Uterus (tissue), 4 donors: ENCODE measurements around the gene MBD5. TPM values are rescaled to one million over a fixed set of nuclear protein-coding genes. Genes with fewer than 3 reads are reported as not detected.

Source experiments
- DNase-seq, 2 donors: peaks; one replicate each; pipeline ENCODE4 v3.0.0-alpha.2; 2019 to 2020
- H3K27ac ChIP-seq, 2 donors: fragments of 200-600 bp; sonication (generic); 1 replicate in 1 of 2; 2 replicates in 1 of 2; pipeline ENCODE4 v1.5.1; 2016 to 2018
- H3K27me3 ChIP-seq, 2 donors: fragments of 200-600 bp; sonication (generic); one replicate each; pipeline ENCODE4 v1.5.1; 2018 to 2019; ENCODE audit warnings: control low read depth in 1 of 2
- H3K36me3 ChIP-seq, 2 donors: fragments of 200-600 bp; sonication (generic); one replicate each; pipeline ENCODE4 v1.5.1; 2019; ENCODE audit warnings: control low read depth in 1 of 2
- H3K4me1 ChIP-seq, 2 donors: fragments of 200-600 bp; sonication (generic); one replicate each; pipeline ENCODE4 v1.5.1; 2018 to 2019; ENCODE audit warnings: control low read depth in 1 of 2
- H3K4me3 ChIP-seq, 2 donors: fragments of 200-600 bp; sonication (generic); 1 replicate in 1 of 2; 2 replicates in 1 of 2; pipeline ENCODE4 v1.5.1; 2018 to 2019; ENCODE audit warnings: mild to moderate bottlenecking in 1 of 2
- H3K9me3 ChIP-seq, 2 donors: fragments of 200-600 bp; sonication (generic); one replicate each; pipeline ENCODE4 v1.5.1; 2019; ENCODE audit warnings: control low read depth in 1 of 2
- CTCF ChIP-seq, 4 experiments: fragments of 200-600 bp in 2 of 4; fragments of 450-650 bp in 2 of 4; sonication (generic) in 2 of 4; IDR thresholded peaks; one replicate each; pipeline ENCODE4 v1.5.1; 2016 to 2019; ENCODE audit warnings: antibody characterized with exemption in 4 of 4, mild to moderate bottlenecking in 2 of 4, moderate library complexity in 1 of 4
- POLR2A ChIP-seq, 2 donors: fragments of 450-650 bp; IDR thresholded peaks; one replicate each; pipeline ENCODE4 v1.6.1; 2016; ENCODE audit warnings: antibody characterized with exemption in 2 of 2, mild to moderate bottlenecking in 1 of 2, moderate library complexity in 1 of 2
- intact Hi-C: fragments of 100-400 bp; cut with DNase I; formaldehyde crosslinking; loops from one replicate; pipeline ENCODE4 v1.15.1; 2023; ENCODE audit warnings: low total_unique reads
- total RNA-seq, 4 donors: library from RNA; depleted of rRNA in 3 of 4; stranded (reverse); fragments of >200 nt in 3 of 4; gene quantifications; one replicate each; pipeline versions ENCODE4 v1.1.0 to v1.2.4, GENCODE V29; 2014 to 2023
- donor health status: DM: yes; HTN: yes; CAD: no.

Gene MBD5
- total RNA-seq, 4 donors from 2014 or later: 17.4 to 77.9 (median 51.5) TPM

- no peak for DNase-seq
- Histone ChIP-seq H3K4me1 (no peaks in the 10 kb centered on the region), H3K4me3 (no peak overlapping the region), H3K9me3 (peaks cover 0 to 7% of the 10 kb centered on the region in 2 donors), H3K27me3 (no peaks in the 10 kb centered on the region), H3K36me3 (no peaks in the 10 kb centered on the region), H3K27ac (no peak overlapping the region)
- TF ChIP-seq CTCF (IDR thresholded peaks at IDR 0.05) (no peak), POLR2A (IDR thresholded peaks at IDR 0.05) (no peak)
- intact Hi-C loops: no loop called here
Observed at GRCh38 chr2:148218326-148219075, 197.6 kb downstream of the MBD5 start.

GRCh38 chr2:148221166-148221565 lies 200.3 kb downstream of the MBD5 start:
- intact Hi-C loops: no loop called here
- H3K9me3 ChIP-seq: peaks cover 0 to 7% of the 10 kb centered on the region in 2 donors
- no peak overlapping the region for H3K27ac ChIP-seq
- DNase-seq: no peak
- no peaks in the 10 kb centered on the region for H3K27me3 ChIP-seq
- no peak overlapping the region for H3K4me3 ChIP-seq
- TF ChIP-seq CTCF (IDR thresholded peaks at IDR 0.05): no peak
- no peak for TF ChIP-seq POLR2A (IDR thresholded peaks at IDR 0.05)
- no peaks in the 10 kb centered on the region for H3K36me3 ChIP-seq
- H3K4me1 ChIP-seq: no peaks in the 10 kb centered on the region

GRCh38 chr2:148221926-148222325 lies 201.0 kb downstream of the MBD5 start:
- Histone ChIP-seq H3K4me3 (no peak overlapping the region), H3K36me3 (no peaks in the 10 kb centered on the region), H3K27ac (no peak overlapping the region), H3K4me1 (no peaks in the 10 kb centered on the region), H3K27me3 (no peaks in the 10 kb centered on the region), H3K9me3 (peaks cover 0 to 7% of the 10 kb centered on the region in 2 donors)
- intact Hi-C loops: no loop called here
- TF ChIP-seq CTCF (IDR thresholded peaks at IDR 0.05) (no peak), POLR2A (IDR thresholded peaks at IDR 0.05) (no peak)
- no peak for DNase-seq

GRCh38 chr2:148231858-148232257 lies 211.0 kb downstream of the MBD5 start:
- Histone ChIP-seq H3K36me3 (no peaks in the 10 kb centered on the region), H3K9me3 (no peaks in the 10 kb centered on the region), H3K4me3 (no peak overlapping the region), H3K4me1 (no peaks in the 10 kb centered on the region), H3K27me3 (no peaks in the 10 kb centered on the region), H3K27ac (no peak overlapping the region)
- TF ChIP-seq CTCF (IDR thresholded peaks at IDR 0.05) (no peak), POLR2A (IDR thresholded peaks at IDR 0.05) (no peak)
- no peak for DNase-seq
- intact Hi-C loops: no loop called here

- intact Hi-C loops: no loop called here
- H3K36me3 ChIP-seq: no peaks in the 10 kb centered on the region
- no peaks in the 10 kb centered on the region for H3K9me3 ChIP-seq
- no peak for TF ChIP-seq POLR2A (IDR thresholded peaks at IDR 0.05)
- no peak for TF ChIP-seq CTCF (IDR thresholded peaks at IDR 0.05)
- no peak for DNase-seq
- H3K27ac ChIP-seq: no peak overlapping the region
- no peak overlapping the region for H3K4me3 ChIP-seq
- no peaks in the 10 kb centered on the region for H3K27me3 ChIP-seq
- no peaks in the 10 kb centered on the region for H3K4me1 ChIP-seq
Observed at GRCh38 chr2:148234143-148234542, 213.3 kb downstream of the MBD5 start.
